SKM-1 (cell line): ENCODE results near the gene TMEM150B.
A peak's percentile ranks its signal among the peaks of the same experiment; 100 is the strongest.

Source experiments
- DNase-seq: peaks from one replicate; lab custom pipeline; 2025; ENCODE audit not compliant: unreplicated experiment; lab: John Stamatoyannopoulos, UW

Gene TMEM150B

DNA sequence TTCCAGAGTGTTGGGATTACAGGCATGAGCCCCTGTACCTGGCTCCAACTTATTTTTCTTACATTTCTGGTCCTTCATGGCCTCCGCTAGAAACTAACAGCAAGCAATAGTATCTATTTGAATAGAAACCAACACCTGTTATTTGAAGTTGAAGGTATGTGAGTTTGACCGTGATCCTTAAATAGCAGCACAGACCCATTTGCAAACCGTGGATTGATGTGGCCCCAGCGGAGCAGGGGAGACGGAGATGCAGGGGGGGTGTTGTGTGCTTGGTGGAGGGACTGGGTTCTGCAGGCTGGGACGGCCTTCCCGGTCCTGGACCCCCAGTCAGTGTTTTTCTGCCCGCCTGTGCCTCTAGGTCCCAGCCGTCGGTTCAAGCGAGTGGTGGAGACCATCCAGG, 16.9 kb downstream of the TMEM150B start:
- DNase-seq = no peak

DNA sequence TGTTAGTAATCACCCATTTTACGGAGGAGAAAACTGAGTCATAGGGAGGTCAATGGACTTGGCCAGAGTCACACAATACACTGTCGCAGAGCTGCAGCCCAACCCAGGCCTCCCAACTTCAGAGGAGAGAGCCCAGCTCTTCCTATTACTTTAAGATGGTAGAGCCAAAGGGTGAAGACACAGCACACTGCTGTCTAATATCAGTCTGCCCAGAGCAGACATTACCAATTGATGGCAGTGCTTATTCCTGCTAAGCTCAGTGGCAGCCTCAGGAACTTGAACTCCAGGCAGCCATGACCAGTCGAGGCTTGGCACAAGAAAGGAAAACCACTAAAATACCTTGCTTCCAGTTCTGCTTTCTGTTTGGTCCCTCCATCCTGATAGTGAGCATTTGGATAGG, 18.4 kb downstream of the TMEM150B start:
- no peak for DNase-seq

DNA sequence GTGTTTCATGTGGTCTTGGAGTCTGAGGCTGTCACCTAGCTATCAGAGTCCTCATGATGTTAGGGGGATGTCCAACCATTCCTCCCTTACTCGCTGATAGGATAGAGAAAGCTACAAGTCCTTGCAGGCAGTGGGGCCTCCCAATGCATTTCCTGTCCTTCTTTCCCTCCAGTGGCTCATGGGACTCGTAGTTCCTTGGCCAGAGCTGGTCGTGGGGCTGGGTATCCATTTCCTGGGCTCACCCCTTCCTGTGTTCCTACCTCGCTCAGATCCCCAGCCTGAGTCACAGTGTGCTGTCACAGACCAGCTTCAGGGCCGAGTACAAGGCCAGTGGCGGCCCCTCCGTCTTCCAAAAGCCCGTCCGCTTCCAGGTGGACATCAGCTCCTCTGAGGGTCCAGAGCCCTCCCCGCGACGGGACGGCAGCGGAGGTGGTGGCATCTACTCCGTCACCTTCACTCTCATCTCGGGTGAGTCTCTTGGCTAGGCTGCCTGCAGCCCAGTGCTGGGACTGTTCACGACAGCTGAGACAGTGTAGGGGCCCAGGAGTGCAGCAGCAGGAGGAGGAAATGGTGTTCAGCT, 19.1 kb downstream of the TMEM150B start:
- DNase-seq = no peak

DNA sequence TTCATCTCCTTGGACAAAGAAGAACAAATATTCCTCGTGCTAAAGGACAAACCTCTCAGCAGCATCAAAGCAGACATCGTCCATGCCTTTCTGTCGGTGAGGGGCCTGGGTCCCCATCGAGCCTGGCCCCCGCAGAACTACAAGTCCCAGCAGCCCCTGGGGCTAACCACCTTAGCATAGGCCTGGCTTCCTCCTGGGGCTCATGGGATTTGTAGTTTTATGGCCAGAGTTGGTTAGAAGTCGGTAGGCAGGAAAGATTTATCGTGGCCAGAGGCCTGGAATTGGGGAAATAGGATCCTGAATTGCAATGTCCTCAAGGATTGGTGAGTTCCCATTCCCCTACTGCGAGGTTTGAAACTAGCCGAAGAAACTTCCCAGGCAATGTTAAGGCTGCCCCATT, 19.6 kb downstream of the TMEM150B start:
- DNase-seq = no peak

DNA sequence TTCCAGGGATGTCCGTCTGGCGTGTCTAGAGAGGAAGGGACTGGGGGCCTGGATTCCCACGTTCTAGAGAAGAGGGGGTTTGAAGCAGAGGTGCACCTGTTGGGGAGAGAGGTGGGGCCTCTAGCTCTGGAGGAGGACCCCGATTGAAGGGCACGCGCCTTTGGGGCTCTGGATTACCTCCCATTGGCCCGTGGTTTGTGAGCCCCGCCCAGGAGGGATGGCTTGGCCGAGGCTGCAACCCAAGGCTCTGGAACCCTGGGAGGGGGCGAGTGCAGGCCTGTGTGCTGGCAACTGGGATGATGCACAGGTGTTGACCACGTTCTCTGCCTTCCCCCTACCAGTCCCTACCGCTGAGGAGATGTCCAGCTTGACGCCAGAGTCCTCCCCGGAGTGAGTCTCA, 20.2 kb downstream of the TMEM150B start:
- DNase-seq = no peak

DNA sequence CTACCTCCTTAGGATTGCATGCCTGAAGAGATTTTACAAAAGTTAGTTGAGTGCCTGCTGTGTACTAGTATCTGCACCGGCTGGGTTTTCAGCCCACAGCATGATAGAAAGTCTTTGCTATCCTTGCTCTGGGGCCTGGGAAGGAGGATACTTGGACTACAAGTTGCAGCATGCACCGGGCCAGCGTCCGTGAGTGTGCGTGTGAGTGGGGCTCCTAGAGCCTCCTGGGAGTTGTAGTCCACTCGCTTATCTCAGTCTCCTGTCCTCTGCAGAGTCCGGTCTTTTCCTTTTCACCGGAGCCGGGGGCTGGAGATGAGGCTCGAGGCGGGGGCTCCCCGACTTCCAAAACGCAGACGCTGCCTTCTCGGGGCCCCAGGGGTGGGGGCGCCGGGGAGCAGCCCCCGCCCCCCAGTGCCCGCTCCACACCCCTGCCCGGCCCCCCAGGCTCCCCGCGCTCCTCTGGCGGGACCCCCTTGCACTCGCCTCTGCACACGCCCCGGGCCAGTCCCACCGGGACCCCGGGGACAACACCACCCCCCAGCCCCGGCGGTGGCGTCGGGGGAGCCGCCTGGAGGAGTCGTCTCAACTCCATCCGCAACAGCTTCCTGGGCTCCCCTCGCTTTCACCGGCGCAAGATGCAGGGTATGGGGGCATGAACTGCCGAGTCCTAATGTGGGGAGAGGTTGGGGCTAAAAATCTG, 20.7 kb downstream of the TMEM150B start:
- DNase-seq = no peak

DNA sequence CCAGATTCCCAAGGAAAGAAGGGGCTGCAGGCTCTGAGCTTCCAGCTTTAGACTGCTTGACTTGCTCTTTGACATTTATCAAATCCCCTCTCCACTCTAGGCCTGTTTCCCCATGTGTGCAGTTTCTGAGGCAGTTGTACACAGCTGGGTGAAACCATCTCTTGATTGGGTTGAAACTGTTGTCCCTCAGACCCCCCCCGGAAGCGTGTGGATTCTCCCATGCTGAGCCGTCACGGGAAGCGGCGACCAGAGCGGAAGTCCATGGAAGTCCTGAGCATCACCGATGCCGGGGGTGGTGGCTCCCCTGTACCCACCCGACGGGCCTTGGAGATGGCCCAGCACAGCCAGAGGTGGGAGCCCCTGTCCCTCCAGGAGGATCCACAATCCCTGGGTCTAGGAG, 21.7 kb downstream of the TMEM150B start:
- DNase-seq = no peak

DNA sequence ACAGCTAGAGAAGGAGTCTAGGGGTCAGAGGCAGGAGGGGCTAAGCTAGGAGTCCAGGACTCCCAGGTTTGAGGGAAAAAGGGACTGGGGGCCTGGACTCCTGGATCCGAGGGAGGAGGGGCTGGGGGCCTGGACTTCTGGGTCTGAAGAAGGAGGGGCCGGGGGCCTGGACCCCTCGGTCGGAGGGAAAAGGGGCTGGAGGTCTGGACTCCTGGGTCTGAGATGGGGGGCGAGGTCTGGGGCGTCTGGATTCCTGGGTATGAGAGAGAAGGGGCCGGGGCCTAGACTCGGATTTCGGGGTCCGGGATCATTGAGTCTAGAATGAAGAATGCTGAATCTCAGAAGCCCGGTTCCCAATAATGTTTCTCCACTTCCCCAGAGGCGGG, 22.8 kb downstream of the TMEM150B start:
- no peak for DNase-seq

DNA sequence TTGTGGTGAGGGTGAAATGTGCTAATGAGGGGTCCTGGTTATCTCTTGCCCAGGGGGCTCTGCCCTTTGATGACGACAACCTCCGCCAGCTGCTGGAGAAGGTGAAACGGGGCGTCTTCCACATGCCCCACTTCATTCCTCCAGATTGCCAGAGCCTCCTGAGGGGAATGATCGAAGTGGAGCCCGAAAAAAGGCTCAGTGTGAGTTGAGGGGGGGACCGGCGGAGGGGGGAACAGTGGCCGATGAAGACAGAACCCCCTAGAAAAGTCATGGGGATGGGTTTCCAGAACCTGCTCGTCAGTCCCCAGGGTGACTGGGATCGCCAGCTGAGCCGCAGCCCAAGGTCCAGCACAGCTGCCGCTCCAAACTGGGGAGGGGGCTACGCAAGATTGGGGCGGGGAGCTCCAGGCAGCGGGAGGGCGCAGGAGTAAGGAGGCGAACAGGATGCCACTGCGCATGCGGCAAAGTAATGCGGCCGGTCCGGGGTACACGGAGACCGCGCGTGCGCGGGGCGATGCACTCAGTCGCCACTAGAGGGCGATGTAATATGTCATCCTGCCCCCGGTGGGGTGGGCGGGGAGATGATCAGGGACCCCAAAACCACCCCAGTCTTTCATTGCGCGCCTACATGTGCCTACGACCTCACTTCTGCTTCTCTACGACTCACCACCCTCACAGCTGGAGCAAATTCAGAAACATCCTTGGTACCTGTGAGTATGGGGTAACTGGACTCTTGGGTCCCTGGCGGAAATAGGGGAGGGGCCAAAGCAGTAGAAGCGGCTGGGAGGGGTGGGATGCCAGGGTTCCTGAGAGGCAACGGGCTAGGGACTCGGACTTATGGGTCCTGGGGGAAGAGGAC, 23.5 kb downstream of the TMEM150B start:
- DNase-seq = peak; percentile 20

DNA sequence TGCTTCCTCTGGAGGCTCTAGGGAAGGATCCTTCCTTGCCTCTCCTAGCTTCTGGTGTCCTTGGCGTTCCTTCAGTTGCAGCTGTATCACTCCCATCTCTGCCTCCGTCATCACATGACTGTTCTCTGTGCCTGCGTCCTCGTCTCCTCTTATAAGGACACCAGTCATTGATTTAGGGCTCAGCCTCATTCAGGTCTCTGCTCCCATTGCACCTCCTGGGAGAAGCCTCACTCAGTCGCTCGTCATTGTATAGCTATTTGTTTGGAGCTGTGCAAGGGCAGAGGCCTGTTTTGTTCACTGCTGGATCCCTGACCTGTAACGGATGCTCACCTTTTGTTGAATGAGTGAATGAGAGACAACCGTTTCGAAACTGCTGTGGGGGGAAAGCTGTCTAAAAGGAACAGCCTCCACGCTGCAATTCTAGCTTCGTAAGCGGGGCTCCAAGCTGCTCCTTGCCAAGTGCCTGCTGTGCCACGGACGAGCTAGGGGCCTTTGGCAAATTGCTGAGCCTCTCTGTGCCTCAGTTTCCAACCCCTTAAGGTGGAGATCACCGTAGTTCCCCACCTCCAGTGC, 24.2 kb downstream of the TMEM150B start:
- DNase-seq = no peak

DNA sequence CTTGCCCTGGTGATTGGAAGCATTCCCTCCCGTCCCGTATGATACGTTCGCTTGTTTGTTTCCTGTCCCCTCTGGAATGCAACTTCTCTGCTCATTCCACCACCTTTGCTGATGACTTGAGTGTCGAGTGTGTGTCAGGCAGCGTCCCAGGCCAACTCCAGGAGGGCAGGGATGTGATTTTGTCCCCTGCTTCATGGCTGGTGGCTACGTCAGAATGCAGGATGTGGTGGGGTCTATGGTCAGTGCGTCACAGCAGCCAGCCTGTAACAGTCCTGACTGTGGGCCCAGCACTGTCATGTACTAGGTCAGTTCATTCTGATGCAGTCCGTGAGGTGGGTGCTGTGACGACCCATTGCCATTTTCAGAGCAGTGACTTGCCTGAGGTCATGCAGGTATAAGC, 25.1 kb downstream of the TMEM150B start:
- DNase-seq = no peak

DNA sequence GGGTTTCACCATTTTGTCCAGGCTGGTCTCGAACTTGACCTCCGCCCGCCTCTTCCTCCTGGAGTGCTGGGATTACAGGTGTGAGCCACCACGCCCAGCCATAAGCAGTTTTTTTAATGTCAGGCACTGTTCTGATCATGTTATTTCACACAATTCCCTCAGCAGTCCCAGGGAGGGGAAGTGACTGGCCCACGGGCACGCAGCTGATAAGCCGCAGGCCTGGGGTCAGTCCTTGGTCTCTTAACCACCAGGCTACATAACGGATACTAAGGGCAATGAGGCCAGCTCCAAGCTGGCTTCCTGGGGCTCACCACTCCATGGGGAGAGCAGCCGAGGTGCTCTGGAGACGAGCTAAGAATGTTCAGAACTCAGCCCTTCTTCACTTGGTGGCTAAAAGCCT, 27.9 kb downstream of the TMEM150B start:
- DNase-seq = no peak

DNA sequence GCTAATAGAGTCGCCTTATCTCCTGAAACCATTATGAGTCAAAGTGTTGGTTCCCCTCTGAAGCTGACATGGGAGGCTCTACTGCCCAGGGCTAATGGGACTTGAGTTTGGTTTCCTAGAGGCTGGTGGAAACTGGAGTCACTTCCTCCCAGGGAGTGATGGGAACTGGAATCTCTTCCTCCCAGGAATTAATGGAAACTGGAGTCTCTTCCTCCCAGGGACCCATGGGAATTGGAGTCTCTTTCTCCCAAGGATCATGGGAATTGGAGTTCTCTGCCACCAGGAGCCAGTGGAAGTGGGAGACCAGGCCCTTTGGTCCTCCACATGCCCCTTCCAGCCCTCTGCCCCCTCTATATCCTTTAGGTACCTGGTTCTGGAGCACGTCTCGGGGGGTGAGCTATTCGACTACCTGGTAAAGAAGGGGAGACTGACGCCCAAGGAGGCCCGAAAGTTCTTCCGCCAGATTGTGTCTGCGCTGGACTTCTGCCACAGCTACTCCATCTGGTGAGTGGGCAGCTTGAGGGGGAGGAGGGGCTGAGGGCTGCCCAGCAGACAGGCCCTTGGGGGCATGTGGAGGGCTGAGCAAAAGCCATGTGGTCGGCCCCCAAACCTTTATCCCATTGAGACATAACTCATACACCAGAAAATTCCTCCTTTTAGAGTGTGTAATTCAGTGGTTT, 35.9 kb downstream of the TMEM150B start:
- DNase-seq = no peak

DNA sequence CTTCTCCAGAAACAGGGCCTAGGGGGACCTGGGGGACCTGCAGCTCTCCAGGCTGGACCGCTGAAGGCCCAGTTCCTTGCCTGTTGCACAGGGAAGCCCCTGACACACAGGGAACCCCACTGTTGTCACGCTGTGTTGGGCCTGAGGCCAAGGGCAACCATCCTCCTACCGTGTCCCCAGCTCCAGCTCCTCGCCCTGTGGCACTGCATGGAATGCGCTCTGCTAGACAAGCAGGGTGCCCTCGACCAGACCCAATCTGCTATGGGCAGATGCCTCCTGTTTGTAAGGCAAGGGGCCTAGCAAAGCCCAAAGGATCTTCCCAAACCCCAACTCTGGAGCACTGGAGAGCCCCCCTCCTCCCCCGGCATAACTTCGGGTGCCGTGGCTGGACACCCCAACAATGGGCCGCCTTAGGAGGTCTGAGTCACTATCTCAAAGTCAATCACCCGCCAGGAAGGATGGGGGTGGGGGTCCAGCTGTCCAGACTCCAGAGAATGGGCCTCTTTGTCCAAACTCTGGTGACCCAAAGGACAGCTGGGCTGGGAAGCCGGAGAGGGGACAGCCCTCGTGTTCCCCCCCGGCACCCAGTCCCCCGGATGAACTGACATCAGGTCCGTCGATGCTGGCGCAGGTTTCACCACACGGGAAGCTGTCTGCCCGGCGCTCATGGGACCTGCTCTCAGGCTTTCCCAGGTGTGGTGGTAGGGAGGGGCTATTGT, 37.6 kb downstream of the TMEM150B start:
- DNase-seq = no peak

DNA sequence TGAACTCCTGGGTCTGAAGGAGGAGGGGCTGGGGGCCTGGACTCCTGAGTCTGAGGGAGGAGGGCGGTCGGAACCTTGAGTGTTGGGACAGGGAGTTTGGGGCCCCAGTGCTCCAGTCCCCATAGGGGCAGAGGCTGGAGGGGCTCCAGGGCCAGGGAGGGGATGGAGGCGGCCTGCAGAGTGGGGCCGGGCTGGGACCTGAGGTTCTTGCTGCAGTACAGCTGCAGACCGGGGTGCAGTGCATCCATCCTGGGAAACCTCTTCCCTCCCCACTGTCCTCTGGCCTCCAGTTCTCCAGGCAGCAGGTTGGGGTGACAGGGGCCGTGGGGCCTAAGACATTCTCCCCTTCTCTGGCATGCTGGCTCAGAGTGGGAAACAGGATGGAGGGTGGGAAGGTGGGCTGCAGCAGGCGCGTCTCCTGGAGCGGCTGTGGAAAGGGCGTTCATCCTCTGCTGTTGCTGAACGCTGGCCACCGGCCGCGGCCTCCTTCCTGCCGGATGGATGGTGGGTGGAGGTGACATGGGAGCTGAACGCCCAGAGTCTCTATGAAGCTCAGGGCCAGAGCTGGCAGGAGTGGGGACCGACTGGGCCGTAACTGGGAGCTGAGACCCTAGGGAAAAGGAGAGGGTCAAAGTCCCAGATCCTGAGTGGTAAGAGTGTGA, 39.8 kb downstream of the TMEM150B start:
- no peak for DNase-seq

DNA sequence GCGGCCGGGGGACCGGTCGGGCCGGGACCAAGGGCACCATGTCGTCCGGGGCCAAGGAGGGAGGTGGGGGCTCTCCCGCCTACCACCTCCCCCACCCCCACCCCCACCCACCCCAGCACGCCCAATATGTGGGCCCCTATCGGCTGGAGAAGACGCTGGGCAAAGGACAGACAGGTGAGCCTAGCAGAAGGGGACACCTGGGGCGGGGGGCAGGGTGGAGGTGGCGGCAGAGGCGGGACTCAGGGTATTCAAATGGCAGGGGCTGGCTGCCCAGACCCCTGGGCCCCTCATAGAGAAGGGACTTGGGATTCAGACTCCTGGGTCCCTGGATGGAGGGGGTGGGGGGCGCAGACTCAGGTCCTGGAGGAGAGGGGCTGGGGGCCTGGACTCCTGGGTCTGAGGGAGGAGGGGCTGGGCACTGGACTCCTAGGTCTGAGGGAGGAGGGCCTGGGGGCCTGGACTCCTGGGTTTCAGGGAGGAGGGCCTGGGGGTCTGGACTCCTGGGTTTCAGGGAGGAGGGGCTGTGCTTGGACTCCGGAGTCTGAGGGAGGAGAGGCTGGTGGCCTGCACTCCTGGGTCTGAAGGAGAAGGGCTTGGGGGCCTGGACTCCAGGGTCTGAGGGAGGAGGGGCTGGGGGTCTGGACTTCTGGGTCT, 40.6 kb downstream of the TMEM150B start:
- no peak for DNase-seq

DNA sequence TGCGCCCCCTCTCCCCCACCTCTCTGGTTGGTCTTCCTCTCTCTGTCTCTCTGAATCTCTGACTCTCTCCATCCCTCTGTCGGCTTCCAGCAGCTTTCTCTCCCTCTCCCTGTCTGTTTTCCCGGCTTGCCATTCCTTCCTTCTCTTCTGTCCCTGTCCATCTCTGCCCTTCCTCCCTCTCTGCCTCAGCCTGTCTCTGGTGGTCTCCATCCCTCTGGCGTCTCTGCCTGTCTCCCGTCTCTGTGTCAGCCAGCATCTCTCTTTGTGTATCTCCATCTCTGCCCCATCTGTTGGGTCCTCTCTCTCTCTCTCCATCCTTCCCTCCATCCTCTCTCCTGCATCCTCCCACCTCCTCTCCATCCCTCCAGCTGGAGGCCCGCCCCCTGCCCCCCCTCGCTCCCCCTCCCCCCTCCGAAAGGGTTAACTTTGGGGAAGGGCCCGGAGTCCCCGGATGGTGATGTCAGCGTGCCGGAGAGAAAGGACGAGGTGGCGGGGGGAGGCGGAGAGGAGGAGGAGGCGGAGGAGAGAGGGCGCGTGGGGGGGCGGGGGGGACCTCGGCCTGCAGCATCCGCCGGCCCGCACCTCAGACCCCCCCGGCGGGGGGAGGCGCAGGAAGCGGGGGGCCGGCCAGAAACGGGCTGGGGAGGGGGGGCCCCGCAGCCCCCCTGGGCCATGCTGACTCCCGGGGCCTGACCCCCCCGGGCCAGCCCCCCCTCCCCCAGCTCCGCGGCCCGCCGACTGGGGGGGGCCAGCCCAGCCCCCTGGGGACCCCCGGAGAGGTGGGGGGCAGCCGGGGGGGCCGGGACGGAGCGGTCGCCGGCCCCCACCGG, 41.4 kb downstream of the TMEM150B start, which contains the start of gene BRSK1:
BRSK1 (plus strand) TSS at position 450 of the 830 bp plus-strand sequence. CDS start 446 bp downstream, outside the sequence.
- no peak for DNase-seq

DNA sequence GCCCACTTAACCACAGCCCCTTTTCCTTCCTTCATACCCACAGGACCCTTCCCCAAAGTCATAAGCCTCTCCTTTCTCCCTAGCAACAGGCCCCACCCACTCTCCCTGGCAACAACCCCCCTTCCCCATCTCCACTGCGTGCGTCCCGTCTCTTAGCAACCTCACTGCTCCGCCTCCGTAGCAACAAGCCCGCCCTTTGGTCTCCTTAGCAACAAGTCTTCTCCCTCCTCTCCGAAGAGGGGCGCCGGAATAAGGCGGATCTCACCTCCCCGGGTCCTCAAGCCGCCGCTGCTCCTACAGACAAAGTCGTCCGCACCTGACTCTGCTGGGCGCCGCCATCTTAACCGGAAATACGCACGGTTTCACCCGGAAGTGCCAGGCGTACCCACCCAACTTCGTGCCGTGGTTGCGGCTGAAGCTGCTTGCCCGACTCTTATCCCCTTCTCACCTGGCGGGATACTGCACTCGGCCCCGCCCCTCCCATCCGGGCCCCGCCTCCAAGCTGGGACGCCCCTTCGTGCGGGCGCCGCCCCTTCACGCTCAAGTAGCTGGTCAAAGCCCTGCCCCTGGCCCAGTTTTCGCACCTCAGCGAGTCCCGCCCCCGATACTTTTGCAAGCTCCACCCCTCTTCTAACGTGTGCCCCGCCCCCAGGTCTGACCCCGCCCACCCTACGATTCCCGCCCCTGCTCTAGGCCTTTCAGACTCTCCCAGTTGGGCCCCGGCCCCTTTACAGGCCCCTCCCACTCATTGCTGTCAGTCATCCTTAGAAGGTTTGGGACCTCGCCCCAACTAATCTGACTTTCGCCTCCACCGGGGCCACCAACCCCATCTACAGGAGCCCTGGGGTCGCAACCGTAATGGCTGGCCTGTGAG, 45.1 kb downstream of the TMEM150B start, which contains the start of gene HSPBP1:
HSPBP1 (minus strand) TSS at position 341 of the 874 bp plus-strand sequence. CDS start 502 bp downstream, outside the sequence.
- DNase-seq = peak; percentile 62
